ENCODE data around the gene PRUNE1.

PRUNE1 gene

DNA sequence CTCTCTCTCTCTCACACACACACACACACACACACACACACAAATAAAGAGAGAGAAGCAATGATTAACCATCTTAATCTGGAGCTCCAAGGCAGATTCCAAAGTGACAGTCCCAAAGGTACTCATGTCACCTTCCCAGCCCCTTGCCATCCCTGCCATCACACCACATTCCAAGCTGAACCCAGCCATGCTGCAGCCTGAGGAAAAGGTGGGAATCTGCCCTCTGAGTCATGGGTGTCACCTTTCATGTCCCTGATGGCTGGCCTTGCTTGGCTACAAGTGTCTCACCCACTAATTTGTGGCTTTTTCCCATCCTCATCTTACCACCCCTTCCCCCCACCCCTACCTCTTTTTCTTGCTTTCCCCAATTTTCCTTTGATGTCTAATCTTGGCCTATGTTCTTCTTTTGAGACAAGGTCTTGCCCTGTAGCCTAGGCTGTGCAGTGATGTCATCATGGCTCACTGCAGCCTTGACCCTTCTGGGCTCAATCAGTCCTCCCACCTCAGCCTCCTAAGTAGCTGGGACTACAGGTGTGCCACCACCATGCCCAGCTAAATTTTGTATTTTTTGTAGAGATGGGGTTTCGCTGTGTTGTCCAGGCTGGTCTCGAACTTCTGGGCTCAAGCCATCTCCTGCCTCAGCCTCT lies 22.9 kb upstream of the PRUNE1 start:
- H3K4ac ChIP-seq (ENCODE audit: low read depth, low read length): no peak overlapping the region
- no peak overlapping the region for H2BK5ac ChIP-seq (ENCODE audit: low read length)
- H3K4me2 ChIP-seq (ENCODE audit: low read length): no peak overlapping the region
- no peak overlapping the region for H2BK15ac ChIP-seq (replicated peaks; ENCODE audit: low read depth)
- peak; percentile 69 for DNase-seq
- no peaks in the 10 kb centered on the region for H3K27me3 ChIP-seq (ENCODE audit: insufficient read depth, low read length, poor library complexity)
- no peak overlapping the region for H4K8ac ChIP-seq (ENCODE audit: low read depth, low read length)
- no peak overlapping the region for H3K4me3 ChIP-seq (ENCODE audit: low read length)
- no peak overlapping the region for H2AK5ac ChIP-seq (ENCODE audit: low read length)
- no peaks in the 10 kb centered on the region for H3K79me2 ChIP-seq (ENCODE audit: control insufficient read depth, insufficient read depth, low read length)
- no peak overlapping the region for H3K23ac ChIP-seq (ENCODE audit: low read length)
- no peaks in the 10 kb centered on the region for H3K36me3 ChIP-seq (ENCODE audit: control insufficient read depth, insufficient read depth, low read length)
- no peak overlapping the region for H3K27ac ChIP-seq (ENCODE audit: low read depth, low read length)
- no peak overlapping the region for H3K56ac ChIP-seq (ENCODE audit: low read length)
- H3K4me1 ChIP-seq (ENCODE audit: control insufficient read depth, low read depth, low read length): peaks cover 9% of the 10 kb centered on the region
- no peak overlapping the region for H3K9ac ChIP-seq (ENCODE audit: low read length)
- no peak overlapping the region for H4K5ac ChIP-seq (ENCODE audit: low read length)
- H3K79me1 ChIP-seq (ENCODE audit: low read length): no peaks in the 10 kb centered on the region
- no CpG with 5 or more reads among the region's 2 CpGs for WGBS (ENCODE audit: extremely low coverage, insufficient coverage, low lambda C conversion rate)
- H3K18ac ChIP-seq (ENCODE audit: low read length): no peak overlapping the region
- H2BK120ac ChIP-seq (ENCODE audit: low read depth, low read length): no peak overlapping the region

DNA sequence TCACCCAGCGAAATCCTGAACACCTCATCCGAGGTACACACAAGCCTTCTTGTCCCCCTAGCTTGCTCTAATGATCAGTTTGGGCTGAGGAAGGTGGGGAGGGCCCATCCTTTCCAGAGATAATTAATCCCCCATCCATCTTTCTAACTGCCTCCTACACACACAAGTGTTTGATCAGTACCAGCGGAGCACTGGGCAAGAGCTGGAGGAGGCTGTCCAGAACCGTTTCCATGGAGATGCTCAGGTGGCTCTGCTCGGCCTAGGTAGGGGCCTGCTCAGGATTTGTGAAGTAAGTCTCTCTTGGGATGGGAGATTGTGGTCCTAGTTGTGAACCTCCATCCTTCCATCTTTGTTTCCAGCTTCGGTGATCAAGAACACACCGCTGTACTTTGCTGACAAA lies 20.3 kb upstream of the PRUNE1 start:
- H3K4me3 ChIP-seq (ENCODE audit: low read length): no peak overlapping the region
- H4K5ac ChIP-seq (ENCODE audit: low read length): no peak overlapping the region
- no peak overlapping the region for H3K27ac ChIP-seq (ENCODE audit: low read depth, low read length)
- no CpG with 5 or more reads among the region's 7 CpGs for WGBS (ENCODE audit: extremely low coverage, insufficient coverage, low lambda C conversion rate)
- no peak overlapping the region for H3K18ac ChIP-seq (ENCODE audit: low read length)
- H3K36me3 ChIP-seq (ENCODE audit: control insufficient read depth, insufficient read depth, low read length): no peaks in the 10 kb centered on the region
- H3K4ac ChIP-seq (ENCODE audit: low read depth, low read length): no peak overlapping the region
- H3K79me1 ChIP-seq (ENCODE audit: low read length): no peaks in the 10 kb centered on the region
- no peak for DNase-seq
- no peak overlapping the region for H2AK5ac ChIP-seq (ENCODE audit: low read length)
- H3K9ac ChIP-seq (ENCODE audit: low read length): no peak overlapping the region
- H2BK15ac ChIP-seq (replicated peaks; ENCODE audit: low read depth): no peak overlapping the region
- no peak overlapping the region for H3K23ac ChIP-seq (ENCODE audit: low read length)
- no peaks in the 10 kb centered on the region for H3K79me2 ChIP-seq (ENCODE audit: control insufficient read depth, insufficient read depth, low read length)
- no peak overlapping the region for H2BK120ac ChIP-seq (ENCODE audit: low read depth, low read length)
- no peak overlapping the region for H4K8ac ChIP-seq (ENCODE audit: low read depth, low read length)
- no peak overlapping the region for H2BK5ac ChIP-seq (ENCODE audit: low read length)
- no peak overlapping the region for H3K56ac ChIP-seq (ENCODE audit: low read length)
- no peaks in the 10 kb centered on the region for H3K27me3 ChIP-seq (ENCODE audit: insufficient read depth, low read length, poor library complexity)
- no peaks in the 10 kb centered on the region for H3K4me1 ChIP-seq (ENCODE audit: control insufficient read depth, low read depth, low read length)
- H3K4me2 ChIP-seq (ENCODE audit: low read length): no peak overlapping the region

DNA sequence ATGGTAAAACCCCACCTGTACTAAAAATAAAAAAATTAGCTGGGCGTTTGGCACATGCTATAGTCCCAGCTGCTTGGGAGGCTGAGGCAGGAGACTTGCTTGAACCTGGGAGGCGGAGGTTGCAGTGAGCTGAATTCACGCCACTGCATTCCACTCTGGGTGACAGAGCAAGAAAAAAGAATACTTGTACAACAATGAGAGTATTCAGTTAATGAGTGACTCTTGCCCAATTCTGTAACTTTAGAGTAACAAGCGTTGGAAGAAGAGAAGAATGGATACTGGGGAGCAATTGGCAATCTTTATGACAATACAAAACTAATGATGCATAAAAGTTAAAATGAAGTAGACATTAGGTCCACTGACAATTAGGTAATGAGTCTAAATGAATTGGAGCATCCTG lies 15.6 kb upstream of the PRUNE1 start:
- H4K8ac ChIP-seq (ENCODE audit: low read depth, low read length): no peak overlapping the region
- H2AK5ac ChIP-seq (ENCODE audit: low read length): no peak overlapping the region
- no peak for DNase-seq
- no peak overlapping the region for H3K4ac ChIP-seq (ENCODE audit: low read depth, low read length)
- H2BK15ac ChIP-seq (replicated peaks; ENCODE audit: low read depth): no peak overlapping the region
- WGBS (ENCODE audit: extremely low coverage, insufficient coverage, low lambda C conversion rate): no CpG with 5 or more reads among the region's 4 CpGs
- no peak overlapping the region for H3K18ac ChIP-seq (ENCODE audit: low read length)
- no peaks in the 10 kb centered on the region for H3K79me2 ChIP-seq (ENCODE audit: control insufficient read depth, insufficient read depth, low read length)
- H3K4me2 ChIP-seq (ENCODE audit: low read length): no peak overlapping the region
- H3K79me1 ChIP-seq (ENCODE audit: low read length): no peaks in the 10 kb centered on the region
- no peak overlapping the region for H3K23ac ChIP-seq (ENCODE audit: low read length)
- no peak overlapping the region for H3K9ac ChIP-seq (ENCODE audit: low read length)
- no peak overlapping the region for H3K27ac ChIP-seq (ENCODE audit: low read depth, low read length)
- no peak overlapping the region for H2BK5ac ChIP-seq (ENCODE audit: low read length)
- no peak overlapping the region for H4K5ac ChIP-seq (ENCODE audit: low read length)
- no peaks in the 10 kb centered on the region for H3K36me3 ChIP-seq (ENCODE audit: control insufficient read depth, insufficient read depth, low read length)
- H3K4me1 ChIP-seq (ENCODE audit: control insufficient read depth, low read depth, low read length): no peaks in the 10 kb centered on the region
- H3K4me3 ChIP-seq (ENCODE audit: low read length): no peak overlapping the region
- H3K56ac ChIP-seq (ENCODE audit: low read length): no peak overlapping the region
- H2BK120ac ChIP-seq (ENCODE audit: low read depth, low read length): no peak overlapping the region
- H3K27me3 ChIP-seq (ENCODE audit: insufficient read depth, low read length, poor library complexity): no peaks in the 10 kb centered on the region

DNA sequence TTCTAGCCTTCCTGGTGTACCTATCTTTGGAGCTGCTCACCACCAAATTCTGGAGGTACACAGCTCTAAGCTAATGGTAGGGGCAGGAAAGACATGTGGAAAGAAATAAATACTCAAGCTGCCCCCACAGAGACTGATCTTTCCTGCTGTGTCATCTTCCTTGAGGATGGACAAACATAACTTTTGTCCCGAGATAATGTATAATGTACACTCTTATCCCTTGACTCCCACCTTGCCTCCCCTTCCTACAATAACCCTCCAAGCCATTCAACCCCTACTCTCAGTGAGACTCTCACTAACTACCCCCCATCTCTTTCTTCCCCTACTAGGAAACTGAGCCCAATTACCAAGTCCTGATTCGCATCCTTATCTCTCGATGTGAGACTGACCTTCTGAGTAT lies 14.0 kb upstream of the PRUNE1 start:
- Histone ChIP-seq H3K4me3 (ENCODE audit: low read length) (no peak overlapping the region), H3K23ac (ENCODE audit: low read length) (no peak overlapping the region), H3K4me2 (ENCODE audit: low read length) (no peak overlapping the region), H3K79me2 (ENCODE audit: control insufficient read depth, insufficient read depth, low read length) (no peaks in the 10 kb centered on the region), H2BK5ac (ENCODE audit: low read length) (no peak overlapping the region), H3K18ac (ENCODE audit: low read length) (no peak overlapping the region), H3K79me1 (ENCODE audit: low read length) (no peaks in the 10 kb centered on the region), H3K36me3 (ENCODE audit: control insufficient read depth, insufficient read depth, low read length) (no peaks in the 10 kb centered on the region), H3K4me1 (ENCODE audit: control insufficient read depth, low read depth, low read length) (no peaks in the 10 kb centered on the region), H4K5ac (ENCODE audit: low read length) (no peak overlapping the region), H3K27me3 (ENCODE audit: insufficient read depth, low read length, poor library complexity) (no peaks in the 10 kb centered on the region), H3K27ac (ENCODE audit: low read depth, low read length) (no peak overlapping the region), H2BK120ac (ENCODE audit: low read depth, low read length) (no peak overlapping the region), H2BK15ac (replicated peaks; ENCODE audit: low read depth) (no peak overlapping the region), H3K4ac (ENCODE audit: low read depth, low read length) (no peak overlapping the region), H4K8ac (ENCODE audit: low read depth, low read length) (no peak overlapping the region), H3K56ac (ENCODE audit: low read length) (no peak overlapping the region), H3K9ac (ENCODE audit: low read length) (no peak overlapping the region), H2AK5ac (ENCODE audit: low read length) (no peak overlapping the region)
- WGBS (ENCODE audit: extremely low coverage, insufficient coverage, low lambda C conversion rate): no CpG with 5 or more reads among the region's 3 CpGs
- DNase-seq: no peak

DNA sequence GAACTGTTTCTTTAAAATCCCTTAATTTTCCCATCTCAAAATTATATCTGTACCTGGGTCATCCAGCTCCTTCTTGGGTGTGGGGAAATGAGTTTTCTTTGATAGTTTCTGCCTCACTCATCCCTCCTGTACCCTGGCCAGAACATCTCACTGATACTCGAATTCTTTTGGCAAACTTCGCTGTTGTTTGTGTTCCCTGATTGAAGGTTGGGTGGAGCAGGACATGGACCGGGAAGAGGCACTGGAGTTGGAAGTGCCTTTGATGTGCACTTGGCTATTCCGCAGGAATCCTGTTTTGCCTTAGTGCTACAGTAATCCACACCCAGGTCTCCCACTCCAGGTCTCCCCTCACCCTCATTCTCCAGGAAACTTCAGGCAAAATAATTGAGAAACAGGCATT lies 12.8 kb upstream of the PRUNE1 start:
- Histone ChIP-seq H3K56ac (ENCODE audit: low read length) (peak overlapping the region; percentile 56), H2AK5ac (ENCODE audit: low read length) (no peak overlapping the region), H3K79me1 (ENCODE audit: low read length) (no peaks in the 10 kb centered on the region), H3K23ac (ENCODE audit: low read length) (no peak overlapping the region), H3K4me1 (ENCODE audit: control insufficient read depth, low read depth, low read length) (no peaks in the 10 kb centered on the region), H4K8ac (ENCODE audit: low read depth, low read length) (no peak overlapping the region), H2BK15ac (replicated peaks; ENCODE audit: low read depth) (no peak overlapping the region), H2BK5ac (ENCODE audit: low read length) (no peak overlapping the region), H4K5ac (ENCODE audit: low read length) (peak overlapping the region; percentile 87), H3K27ac (ENCODE audit: low read depth, low read length) (no peak overlapping the region), H3K4me2 (ENCODE audit: low read length) (no peak overlapping the region), H2BK120ac (ENCODE audit: low read depth, low read length) (no peak overlapping the region), H3K18ac (ENCODE audit: low read length) (no peak overlapping the region), H3K4me3 (ENCODE audit: low read length) (no peak overlapping the region), H3K36me3 (ENCODE audit: control insufficient read depth, insufficient read depth, low read length) (no peaks in the 10 kb centered on the region), H3K27me3 (ENCODE audit: insufficient read depth, low read length, poor library complexity) (no peaks in the 10 kb centered on the region), H3K4ac (ENCODE audit: low read depth, low read length) (no peak overlapping the region), H3K9ac (ENCODE audit: low read length) (peak overlapping the region; percentile 38), H3K79me2 (ENCODE audit: control insufficient read depth, insufficient read depth, low read length) (no peaks in the 10 kb centered on the region)
- WGBS (ENCODE audit: extremely low coverage, insufficient coverage, low lambda C conversion rate): no CpG with 5 or more reads among the region's 4 CpGs
- DNase-seq: no peak

DNA sequence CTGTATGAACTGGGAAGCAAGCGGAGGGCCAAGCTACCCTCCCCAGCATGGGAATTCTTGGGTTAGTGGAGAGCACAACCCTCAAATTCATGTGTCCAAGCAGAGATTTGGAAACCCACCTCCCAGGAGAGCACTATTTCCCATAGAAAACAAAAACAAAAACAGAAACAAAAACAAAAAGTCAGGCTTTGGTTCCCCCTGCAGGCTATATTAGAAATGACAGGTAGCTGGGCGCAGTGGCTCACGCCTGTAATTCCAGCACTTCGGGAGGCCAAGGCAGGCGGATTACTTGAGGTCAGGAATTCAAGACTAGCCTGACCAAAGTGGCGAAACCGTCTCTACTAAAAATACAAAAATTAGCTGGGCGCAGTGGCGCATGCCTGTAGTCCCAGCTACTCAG lies 12.4 kb upstream of the PRUNE1 start:
- peak overlapping the region; percentile 38 for H3K9ac ChIP-seq (ENCODE audit: low read length)
- H3K27ac ChIP-seq (ENCODE audit: low read depth, low read length): no peak overlapping the region
- H3K79me2 ChIP-seq (ENCODE audit: control insufficient read depth, insufficient read depth, low read length): no peaks in the 10 kb centered on the region
- no peak overlapping the region for H3K18ac ChIP-seq (ENCODE audit: low read length)
- H4K5ac ChIP-seq (ENCODE audit: low read length): peak overlapping the region; percentile 87
- no peaks in the 10 kb centered on the region for H3K4me1 ChIP-seq (ENCODE audit: control insufficient read depth, low read depth, low read length)
- H2AK5ac ChIP-seq (ENCODE audit: low read length): no peak overlapping the region
- no peaks in the 10 kb centered on the region for H3K36me3 ChIP-seq (ENCODE audit: control insufficient read depth, insufficient read depth, low read length)
- H2BK5ac ChIP-seq (ENCODE audit: low read length): no peak overlapping the region
- H3K4me2 ChIP-seq (ENCODE audit: low read length): no peak overlapping the region
- H3K56ac ChIP-seq (ENCODE audit: low read length): peak overlapping the region; percentile 56
- no CpG with 5 or more reads among the region's 9 CpGs for WGBS (ENCODE audit: extremely low coverage, insufficient coverage, low lambda C conversion rate)
- H3K4ac ChIP-seq (ENCODE audit: low read depth, low read length): no peak overlapping the region
- peak; percentile 69 for DNase-seq
- no peak overlapping the region for H3K4me3 ChIP-seq (ENCODE audit: low read length)
- H3K23ac ChIP-seq (ENCODE audit: low read length): no peak overlapping the region
- H3K79me1 ChIP-seq (ENCODE audit: low read length): no peaks in the 10 kb centered on the region
- H2BK120ac ChIP-seq (ENCODE audit: low read depth, low read length): no peak overlapping the region
- no peak overlapping the region for H4K8ac ChIP-seq (ENCODE audit: low read depth, low read length)
- H2BK15ac ChIP-seq (replicated peaks; ENCODE audit: low read depth): no peak overlapping the region
- H3K27me3 ChIP-seq (ENCODE audit: insufficient read depth, low read length, poor library complexity): no peaks in the 10 kb centered on the region
